ENCODE measurements around the gene LGALS4. TPM values are rescaled to one million over a fixed set of nuclear protein-coding genes. Genes with fewer than 3 reads are reported as not detected.
"Not testable (repeated sequence)": the region's sequence is repeated elsewhere in the genome, so short reads cannot be mapped to it uniquely, and the experiment has no call there.

The LGALS4 gene
- total RNA-seq, 6 experiments from 2014 or later: 21.0 to 376 (median 186) TPM

DNA sequence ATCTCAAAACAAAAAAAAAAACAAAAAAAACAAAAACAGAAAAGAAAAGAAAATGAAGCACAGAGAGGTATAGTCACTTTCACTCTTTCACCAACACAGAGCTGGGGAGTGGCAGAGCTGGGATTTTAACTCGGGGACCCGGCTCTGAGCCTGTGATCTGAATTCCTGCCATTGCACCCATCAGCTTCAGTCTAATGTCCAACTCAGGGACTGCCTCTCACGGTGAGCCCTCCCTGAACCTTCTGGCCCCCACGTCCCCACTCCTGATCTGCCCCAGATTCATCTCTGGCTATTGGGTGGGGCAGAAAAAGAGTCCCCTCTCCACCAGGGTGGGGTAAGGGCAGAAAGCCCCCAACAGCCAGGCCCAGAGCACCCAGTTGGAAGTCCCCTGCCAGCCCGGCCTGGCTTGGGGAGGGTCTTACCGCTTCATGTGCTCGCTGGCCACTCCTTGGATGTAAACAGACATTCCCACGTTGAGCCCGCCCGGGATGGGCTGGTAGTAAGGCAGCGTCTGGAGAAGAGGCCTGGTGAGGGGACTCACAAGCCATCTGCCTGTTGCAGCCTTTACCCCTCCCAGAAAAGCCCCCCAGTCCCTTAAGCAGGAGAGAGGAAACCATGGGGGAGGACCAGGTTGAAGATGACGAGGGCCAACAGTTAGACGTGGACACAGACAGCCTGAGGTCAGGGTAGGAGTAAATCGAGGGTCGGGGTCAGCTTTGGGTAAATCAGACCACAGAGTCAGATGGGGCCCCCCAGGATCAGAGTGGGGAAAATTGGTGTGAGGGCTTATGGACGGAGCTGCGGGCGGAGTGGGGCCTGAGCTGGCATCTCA is 520 bp downstream of the LGALS4 start:
- H3K4me3 ChIP-seq: peak overlapping the region; percentile 4 to 42 (median 37)
- peak in 2 of 4 donors; percentile 13 to 19 for ATAC-seq

DNA sequence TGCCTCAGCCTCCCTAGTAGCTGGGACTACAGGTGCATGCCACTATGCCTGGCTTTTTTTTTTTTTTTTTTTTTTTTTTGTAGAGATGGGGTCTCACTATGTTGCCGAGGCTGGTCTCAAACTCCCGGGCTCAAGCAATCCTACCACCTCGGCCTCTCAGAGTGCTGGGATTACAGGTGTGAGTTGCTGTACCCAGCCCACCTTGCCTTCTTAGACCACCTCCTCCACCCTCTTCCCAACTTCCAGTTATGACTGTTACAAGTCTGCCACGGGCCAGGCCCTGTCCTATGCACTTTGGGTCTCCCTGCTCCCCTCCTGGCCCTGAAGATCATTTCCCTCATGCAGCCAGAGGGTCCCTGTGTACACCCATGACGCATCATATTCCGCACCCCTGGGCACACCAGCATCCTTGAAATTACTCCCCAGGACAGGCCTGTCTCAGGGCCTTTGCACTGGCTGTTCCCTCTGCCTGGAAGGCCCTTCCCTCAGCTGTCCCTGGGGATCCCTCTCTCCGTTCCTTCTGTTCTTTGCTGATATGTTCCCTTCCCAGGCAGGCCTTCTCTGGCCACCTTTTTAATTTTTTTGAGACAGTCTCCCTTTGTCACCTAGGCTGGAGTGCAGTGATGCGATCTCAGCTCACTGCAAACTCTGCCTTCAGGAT is 3.0 kb downstream of the LGALS4 start:
- no peaks in the 10 kb centered on the region for H3K27me3 ChIP-seq
- peaks cover 0 to 14% (median 4%) of the 10 kb centered on the region in 4 donors for H3K4me1 ChIP-seq
- ATAC-seq (no peak), DNase-seq (peak in 1 of 3 donors; percentile 18)
- H3K36me3 ChIP-seq: no peaks in the 10 kb centered on the region
- WGBS (ENCODE audit: insufficient coverage, low coverage, low lambda C conversion rate, missing lambda C conversion rate): 93% methylated on average over 7 of the region's 8 CpGs
- intact Hi-C loops (cut with DNase I): loop anchor here in 1 of 2 donors (10.0 kb wide), 1 partner anchor 85 kb away; no protein-coding TSS in a partner anchor
- TF ChIP-seq, protein P1, sequence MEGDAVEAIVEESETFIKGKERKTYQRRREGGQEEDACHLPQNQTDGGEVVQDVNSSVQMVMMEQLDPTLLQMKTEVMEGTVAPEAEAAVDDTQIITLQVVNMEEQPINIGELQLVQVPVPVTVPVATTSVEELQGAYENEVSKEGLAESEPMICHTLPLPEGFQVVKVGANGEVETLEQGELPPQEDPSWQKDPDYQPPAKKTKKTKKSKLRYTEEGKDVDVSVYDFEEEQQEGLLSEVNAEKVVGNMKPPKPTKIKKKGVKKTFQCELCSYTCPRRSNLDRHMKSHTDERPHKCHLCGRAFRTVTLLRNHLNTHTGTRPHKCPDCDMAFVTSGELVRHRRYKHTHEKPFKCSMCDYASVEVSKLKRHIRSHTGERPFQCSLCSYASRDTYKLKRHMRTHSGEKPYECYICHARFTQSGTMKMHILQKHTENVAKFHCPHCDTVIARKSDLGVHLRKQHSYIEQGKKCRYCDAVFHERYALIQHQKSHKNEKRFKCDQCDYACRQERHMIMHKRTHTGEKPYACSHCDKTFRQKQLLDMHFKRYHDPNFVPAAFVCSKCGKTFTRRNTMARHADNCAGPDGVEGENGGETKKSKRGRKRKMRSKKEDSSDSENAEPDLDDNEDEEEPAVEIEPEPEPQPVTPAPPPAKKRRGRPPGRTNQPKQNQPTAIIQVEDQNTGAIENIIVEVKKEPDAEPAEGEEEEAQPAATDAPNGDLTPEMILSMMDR (IDR thresholded peaks at IDR 0.05): no peak
- TF ChIP-seq POLR2A (IDR thresholded peaks at IDR 0.05): no peak
- H3K27ac ChIP-seq: no peak overlapping the region
- H3K4me3 ChIP-seq: no peak overlapping the region
- H3K9me3 ChIP-seq: no peaks in the 10 kb centered on the region

More for the DNA sequence above, 520 bp downstream of the LGALS4 start:
- DNase-seq: peak in 1 of 3 donors; percentile 53
- TF ChIP-seq, protein P1 (IDR thresholded peaks at IDR 0.05): no peak
- no peak for TF ChIP-seq POLR2A (IDR thresholded peaks at IDR 0.05)
- no peaks in the 10 kb centered on the region for H3K9me3 ChIP-seq
- peaks cover 0 to 14% (median 4%) of the 10 kb centered on the region in 4 donors for H3K4me1 ChIP-seq
- intact Hi-C loops (cut with DNase I): loop anchor here in 1 of 2 donors (10.0 kb wide), 1 partner anchor 87 kb away; no protein-coding TSS in a partner anchor
- no peaks in the 10 kb centered on the region for H3K27me3 ChIP-seq
- WGBS (ENCODE audit: insufficient coverage, low coverage, low lambda C conversion rate, missing lambda C conversion rate): 48% methylated on average over 11 of the region's 18 CpGs
- H3K27ac ChIP-seq: peak overlapping the region; percentile 21 to 29 (median 24)
- H3K36me3 ChIP-seq: peaks cover 0 to 23% (median 11%) of the 10 kb centered on the region in 4 donors

DNA sequence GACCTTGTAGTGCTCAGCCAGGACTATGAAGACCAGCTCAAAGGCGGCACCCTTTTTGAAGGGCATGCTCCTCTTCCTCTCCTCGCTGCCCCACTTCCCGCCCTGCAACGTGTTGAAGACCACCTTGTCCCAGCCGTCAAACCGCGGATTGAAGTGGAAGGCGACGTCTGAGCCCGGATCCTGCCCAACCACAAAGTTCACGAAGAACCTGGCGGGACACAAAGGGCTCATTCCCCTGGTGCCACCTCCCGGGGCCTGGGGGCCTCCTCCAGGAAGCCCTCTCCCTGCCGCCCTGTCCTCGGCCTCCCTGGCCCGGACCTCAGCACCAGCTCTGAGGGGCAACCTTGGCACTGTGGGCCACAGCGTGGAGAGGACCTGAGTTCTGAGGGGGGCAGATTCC is 4.0 kb downstream of the LGALS4 start:
- H3K4me1 ChIP-seq: peaks cover 0 to 11% (median 4%) of the 10 kb centered on the region in 4 donors
- H3K27me3 ChIP-seq: no peaks in the 10 kb centered on the region
- no peak overlapping the region for H3K27ac ChIP-seq
- H3K4me3 ChIP-seq: no peak overlapping the region
- no peak for TF ChIP-seq POLR2A (IDR thresholded peaks at IDR 0.05)
- TF ChIP-seq, protein P1 (IDR thresholded peaks at IDR 0.05): no peak
- DNase-seq (peak in 1 of 3 donors; percentile 43), ATAC-seq (no peak)
- H3K36me3 ChIP-seq: no peaks in the 10 kb centered on the region
- intact Hi-C loops (cut with DNase I): no loop called here
- 98% methylated on average over 8 of the region's 17 CpGs for WGBS (ENCODE audit: insufficient coverage, low coverage, low lambda C conversion rate, missing lambda C conversion rate)
- no peaks in the 10 kb centered on the region for H3K9me3 ChIP-seq

DNA sequence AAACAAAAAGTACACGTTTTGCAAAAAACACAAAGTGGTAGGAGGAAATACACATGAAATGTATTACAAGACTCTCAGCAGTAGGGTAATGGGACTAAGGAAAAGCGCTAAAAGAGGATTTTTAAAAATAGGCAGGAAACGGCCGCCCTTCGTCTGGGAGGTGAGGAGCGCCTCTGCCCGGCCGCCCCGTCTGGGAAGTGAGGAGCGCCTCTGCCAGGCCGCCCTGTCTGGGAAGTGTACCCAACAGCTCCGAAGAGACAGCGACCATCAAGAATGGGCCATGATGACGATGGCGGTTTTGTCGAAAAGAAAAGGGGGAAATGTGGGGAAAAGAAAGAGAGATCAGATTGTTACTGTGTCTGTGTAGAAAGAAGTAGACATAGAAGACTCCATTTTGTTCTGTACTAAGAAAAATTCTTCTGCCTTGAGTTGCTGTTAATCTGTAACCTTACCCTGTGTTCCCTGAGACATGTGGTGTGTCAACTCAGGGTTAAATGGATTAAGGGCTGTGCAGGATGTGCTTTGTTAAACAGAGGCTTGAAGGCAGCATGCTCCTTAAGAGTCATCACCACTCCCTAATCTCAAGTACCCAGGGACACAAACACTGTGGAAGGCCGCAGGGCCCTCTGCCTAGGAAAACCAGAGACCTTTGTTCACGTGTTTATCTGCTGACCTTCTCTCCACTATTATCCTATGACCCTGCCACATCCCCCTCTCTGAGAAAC is 5.2 kb downstream of the LGALS4 start:
- ATAC-seq; H3K9me3 ChIP-seq; H3K27ac ChIP-seq; H3K27me3 ChIP-seq; intact Hi-C loops (cut with DNase I); H3K4me3 ChIP-seq; H3K4me1 ChIP-seq; H3K36me3 ChIP-seq: not testable (repeated sequence)
- DNase-seq: peak in 1 of 3 donors; percentile 11
- WGBS (ENCODE audit: insufficient coverage, low coverage, low lambda C conversion rate, missing lambda C conversion rate): 87% methylated on average over 15 of the region's 18 CpGs

All from right lobe of liver (tissue), 6 donors.